PC-9 (cell line): Measurements from ENCODE around the gene ITGB6.

ENCODE experiments used
- CTCF ChIP-seq: fragments of 200-600 bp; sonication (generic); conservative IDR thresholded peaks from 2 replicates; pipeline ENCODE4 v1.6.1; 2017; ENCODE audit warnings: mixed run types, antibody characterized with exemption, mild to moderate bottlenecking, moderate library complexity
- EZH2 ChIP-seq: fragments of 200-600 bp; sonication (generic); IDR thresholded peaks from 2 replicates; pipeline ENCODE4 v1.8.0; 2017; ENCODE audit warnings: antibody characterized with exemption, low read depth

- TF ChIP-seq CTCF: no peak
- TF ChIP-seq EZH2: no peak
Measured at GRCh38 chr2:160096409-160096808, 103.7 kb downstream of the ITGB6 start.
